Activated CD4-positive, alpha-beta T cell treated with anti-CD3 and anti-CD28 coated beads for 1 hour (primary cell): ENCODE measurements around the gene YIPF3.
"Not testable (repeated sequence)": the region's sequence is repeated elsewhere in the genome, so short reads cannot be mapped to it uniquely, and the experiment has no call there.

Experiments used
- DNase-seq: peaks from one replicate; pipeline ENCODE4 v3.0.0-alpha.2; 2020

YIPF3 gene

GRCh38 chr6:43491750-43492661 is 24.7 kb downstream of the YIPF3 start:
- no peak for DNase-seq

GRCh38 chr6:43490523-43490939 is 26.2 kb downstream of the YIPF3 start:
- no peak for DNase-seq

- DNase-seq: no peak
Measured at GRCh38 chr6:43489277-43490072, 27.3 kb downstream of the YIPF3 start.

GRCh38 chr6:43488667-43489276 is 28.0 kb downstream of the YIPF3 start:
- DNase-seq: no peak

GRCh38 chr6:43481591-43482236 is 35.0 kb downstream of the YIPF3 start:
- DNase-seq: no peak

- no peak for DNase-seq
Measured at GRCh38 chr6:43481075-43481474, 35.7 kb downstream of the YIPF3 start.

- no peak for DNase-seq
Measured at GRCh38 chr6:43478008-43478372, 38.7 kb downstream of the YIPF3 start.

GRCh38 chr6:43477235-43478007 is 39.3 kb downstream of the YIPF3 start, which contains the start of gene TJAP1:
Gene TJAP1, plus strand, starts transcription at chr6:43477570. Its CDS starts 21,432 bp downstream, at chr6:43499002.
- peak; percentile 96 for DNase-seq

- no peak for DNase-seq
Measured at GRCh38 chr6:43476746-43477145, 40.0 kb downstream of the YIPF3 start.

GRCh38 chr6:43475516-43475915 is 41.2 kb downstream of the YIPF3 start:
- DNase-seq: no peak

GRCh38 chr6:43472515-43472914 is 44.2 kb downstream of the YIPF3 start:
- no peak for DNase-seq

- no peak for DNase-seq
Measured at GRCh38 chr6:43471399-43471798, 45.3 kb downstream of the YIPF3 start.

- DNase-seq: no peak
Measured at GRCh38 chr6:43469947-43470346, 46.8 kb downstream of the YIPF3 start.

GRCh38 chr6:43468748-43469681 is 47.7 kb downstream of the YIPF3 start:
- DNase-seq: no peak

GRCh38 chr6:43468240-43468639 is 48.5 kb downstream of the YIPF3 start:
- no peak for DNase-seq

GRCh38 chr6:43467752-43468151 is 49.0 kb downstream of the YIPF3 start:
- no peak for DNase-seq

- DNase-seq: not testable (repeated sequence)
Measured at GRCh38 chr6:43467265-43467664, 49.5 kb downstream of the YIPF3 start.

GRCh38 chr6:43465948-43466347 is 50.8 kb downstream of the YIPF3 start:
- no peak for DNase-seq

GRCh38 chr6:43464337-43464736 is 52.4 kb downstream of the YIPF3 start:
- no peak for DNase-seq

GRCh38 chr6:43461936-43462335 is 54.8 kb downstream of the YIPF3 start:
- DNase-seq: no peak
